ENCODE results near the gene CWC22.

DNA sequence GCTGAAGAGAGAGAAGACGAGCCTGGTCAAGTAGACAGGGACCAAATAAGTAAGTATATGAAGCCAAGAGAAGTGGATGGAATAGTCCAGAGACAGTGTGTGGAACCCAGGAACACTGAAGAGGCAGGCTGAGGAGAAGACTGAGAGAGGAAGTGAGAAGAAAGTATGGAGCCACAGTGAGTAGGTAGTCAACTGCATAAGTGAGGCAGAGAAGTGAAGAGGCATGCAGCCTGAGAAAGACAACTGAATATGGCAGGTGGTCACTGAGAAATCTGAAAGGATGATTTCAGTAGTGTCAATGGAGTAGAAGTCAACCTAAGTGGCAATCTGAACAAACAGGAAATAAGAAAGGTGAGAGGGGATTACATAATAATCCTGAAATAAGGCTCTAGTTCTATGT lies 55.4 kb downstream of the CWC22 start:
- TF ChIP-seq POLR2AphosphoS5 (IDR thresholded peaks at IDR 0.05; ENCODE audit: low read depth, low read length) (no peak), REST (IDR thresholded peaks at IDR 0.05; ENCODE audit: insufficient read depth in 1 of 2, low read depth in 2 of 2, low read length in 2 of 2) (no peak), TAF1 (IDR thresholded peaks at IDR 0.05; ENCODE audit: borderline replicate concordance, insufficient read depth, low read length) (no peak), SIN3A (IDR thresholded peaks at IDR 0.05; ENCODE audit: borderline replicate concordance, insufficient read depth, low read length) (no peak)
